KMS-11 (cell line): ENCODE measurements around the gene STON2.
"Not testable (repeated sequence)": the region's sequence is repeated elsewhere in the genome, so short reads cannot be mapped to it uniquely, and the experiment has no call there.

Experiments
- H2AFZ ChIP-seq: fragments of 200-600 bp; sonication (generic); 2 replicates; pipeline ENCODE4 v1.6.1; 2016; ENCODE audit warnings: antibody characterized with exemption, mixed run types, low read depth
- H3K27ac ChIP-seq: fragments of 200-600 bp; sonication (generic); 2 replicates; pipeline ENCODE4 v1.6.1; 2016; ENCODE audit warnings: mild to moderate bottlenecking, mixed run types
- H3K27me3 ChIP-seq: fragments of 200-600 bp; sonication (generic); 2 replicates; pipeline ENCODE4 v1.6.1; 2017; ENCODE audit warnings: mild to moderate bottlenecking, low read depth, mixed run types, moderate library complexity; ENCODE audit not compliant: insufficient read depth
- H3K36me3 ChIP-seq: fragments of 200-600 bp; sonication (generic); 2 replicates; pipeline ENCODE4 v1.6.1; 2017; ENCODE audit warnings: mild to moderate bottlenecking, mixed run types; ENCODE audit not compliant: insufficient read depth
- H3K4me1 ChIP-seq: fragments of 200-600 bp; sonication (generic); 2 replicates; pipeline ENCODE4 v1.6.1; 2016; ENCODE audit warnings: mild to moderate bottlenecking, low read depth, mixed run types; ENCODE audit not compliant: poor library complexity, severe bottlenecking
- H3K4me2 ChIP-seq: fragments of 200-600 bp; sonication (generic); 2 replicates; pipeline ENCODE4 v1.7.0; 2016; ENCODE audit warnings: mild to moderate bottlenecking, mixed run types
- H3K4me3 ChIP-seq: fragments of 200-600 bp; sonication (generic); IDR thresholded peaks from 2 replicates; pipeline ENCODE4 v1.6.1; 2017; ENCODE audit warnings: low read depth, low read length, mixed read lengths; ENCODE audit not compliant: insufficient read depth
- H3K79me2 ChIP-seq: fragments of 200-600 bp; sonication (generic); 2 replicates; pipeline ENCODE4 v1.6.1; 2016; ENCODE audit warnings: low read depth, mixed run types; ENCODE audit not compliant: insufficient read depth
- H3K9ac ChIP-seq: fragments of 200-600 bp; sonication (generic); 2 replicates; pipeline ENCODE4 v1.6.1; 2016; ENCODE audit warnings: mild to moderate bottlenecking, mixed run types
- H4K20me1 ChIP-seq: fragments of 200-600 bp; sonication (generic); 2 replicates; pipeline ENCODE4 v1.6.1; 2016; ENCODE audit warnings: mild to moderate bottlenecking, mixed run types; ENCODE audit not compliant: insufficient read depth
- TF ChIP-seq, protein P1 (sequence below): fragments of 200-600 bp; sonication (generic); conservative IDR thresholded peaks from 2 replicates; pipeline ENCODE4 v1.6.1; 2017; ENCODE audit warnings: low read depth, mild to moderate bottlenecking, antibody characterized with exemption, low read length, moderate library complexity, mixed read lengths

The STON2 gene

GRCh38 chr14:81382517-81383225 is 17.5 kb downstream of the STON2 start:
- Histone ChIP-seq H3K4me1 (peaks cover 18% of the 10 kb centered on the region), H2AFZ (no peak overlapping the region), H3K27me3 (no peaks in the 10 kb centered on the region), H4K20me1 (no peaks in the 10 kb centered on the region), H3K36me3 (no peaks in the 10 kb centered on the region; the same call in 1 of the 2 replicates), H3K27ac (no peak overlapping the region; the same call in 1 of the 2 replicates), H3K79me2 (peaks cover 55% of the 10 kb centered on the region; the same call in 1 of the 2 replicates), H3K4me2 (no peak overlapping the region), H3K9ac (no peak overlapping the region), H3K4me3 (no peak overlapping the region)
- TF ChIP-seq, protein P1, sequence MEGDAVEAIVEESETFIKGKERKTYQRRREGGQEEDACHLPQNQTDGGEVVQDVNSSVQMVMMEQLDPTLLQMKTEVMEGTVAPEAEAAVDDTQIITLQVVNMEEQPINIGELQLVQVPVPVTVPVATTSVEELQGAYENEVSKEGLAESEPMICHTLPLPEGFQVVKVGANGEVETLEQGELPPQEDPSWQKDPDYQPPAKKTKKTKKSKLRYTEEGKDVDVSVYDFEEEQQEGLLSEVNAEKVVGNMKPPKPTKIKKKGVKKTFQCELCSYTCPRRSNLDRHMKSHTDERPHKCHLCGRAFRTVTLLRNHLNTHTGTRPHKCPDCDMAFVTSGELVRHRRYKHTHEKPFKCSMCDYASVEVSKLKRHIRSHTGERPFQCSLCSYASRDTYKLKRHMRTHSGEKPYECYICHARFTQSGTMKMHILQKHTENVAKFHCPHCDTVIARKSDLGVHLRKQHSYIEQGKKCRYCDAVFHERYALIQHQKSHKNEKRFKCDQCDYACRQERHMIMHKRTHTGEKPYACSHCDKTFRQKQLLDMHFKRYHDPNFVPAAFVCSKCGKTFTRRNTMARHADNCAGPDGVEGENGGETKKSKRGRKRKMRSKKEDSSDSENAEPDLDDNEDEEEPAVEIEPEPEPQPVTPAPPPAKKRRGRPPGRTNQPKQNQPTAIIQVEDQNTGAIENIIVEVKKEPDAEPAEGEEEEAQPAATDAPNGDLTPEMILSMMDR = no peak

- not testable (repeated sequence) for H3K4me2 ChIP-seq
Observed at GRCh38 chr14:81380009-81380408, 20.1 kb downstream of the STON2 start.

GRCh38 chr14:81371802-81372201 is 28.3 kb downstream of the STON2 start:
- Histone ChIP-seq H3K4me2 (no peak overlapping the region), H3K4me1 (peaks cover 36% of the 10 kb centered on the region), H3K9ac (no peak overlapping the region), H3K27me3 (no peaks in the 10 kb centered on the region), H3K79me2 (peaks cover 80% of the 10 kb centered on the region), H2AFZ (no peak overlapping the region), H4K20me1 (peaks cover 5% of the 10 kb centered on the region; the same call in 1 of the 2 replicates), H3K36me3 (no peaks in the 10 kb centered on the region; the same call in 1 of the 2 replicates), H3K4me3 (no peak overlapping the region), H3K27ac (no peak overlapping the region)
- TF ChIP-seq, protein P1 = no peak

More at GRCh38 chr14:81380009-81380408, 20.1 kb downstream of the STON2 start:
- not testable (repeated sequence) for H3K9ac ChIP-seq, H3K27me3 ChIP-seq, H4K20me1 ChIP-seq, H3K4me1 ChIP-seq, H3K36me3 ChIP-seq, H2AFZ ChIP-seq, H3K4me3 ChIP-seq, H3K27ac ChIP-seq
- peaks cover 70% of the 10 kb centered on the region; the same call in 1 of the 2 replicates for H3K79me2 ChIP-seq

DNA sequence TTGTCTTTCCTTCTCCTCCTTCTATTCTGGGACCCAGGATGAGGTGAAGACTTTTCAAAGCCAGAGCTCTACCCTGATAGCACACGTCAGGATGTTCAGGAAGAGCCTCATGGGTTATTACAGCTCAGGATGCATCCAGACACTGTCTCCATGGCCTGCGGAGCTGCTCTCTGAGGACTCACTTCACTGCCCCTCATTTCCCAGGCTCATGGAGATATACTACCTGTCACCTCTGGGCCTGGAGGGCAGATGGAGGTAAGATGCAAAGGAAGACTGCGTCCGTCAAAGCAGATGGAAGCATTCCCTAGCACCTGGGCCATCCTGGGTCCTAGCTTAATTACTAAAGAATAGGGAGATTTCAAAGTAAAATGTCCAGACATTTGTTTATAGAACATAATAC is 32.6 kb downstream of the STON2 start:
- no peak overlapping the region for H3K27ac ChIP-seq
- H4K20me1 ChIP-seq = peaks cover 5% of the 10 kb centered on the region; the same call in 1 of the 2 replicates
- no peak overlapping the region for H3K9ac ChIP-seq
- H3K4me3 ChIP-seq = no peak overlapping the region
- no peaks in the 10 kb centered on the region; the same call in 1 of the 2 replicates for H3K36me3 ChIP-seq
- H3K4me2 ChIP-seq = no peak overlapping the region
- H3K79me2 ChIP-seq = peaks cover 70% of the 10 kb centered on the region
- peaks cover 10% of the 10 kb centered on the region for H3K4me1 ChIP-seq
- no peak overlapping the region for H2AFZ ChIP-seq
- H3K27me3 ChIP-seq = no peaks in the 10 kb centered on the region
- TF ChIP-seq, protein P1 = no peak

DNA sequence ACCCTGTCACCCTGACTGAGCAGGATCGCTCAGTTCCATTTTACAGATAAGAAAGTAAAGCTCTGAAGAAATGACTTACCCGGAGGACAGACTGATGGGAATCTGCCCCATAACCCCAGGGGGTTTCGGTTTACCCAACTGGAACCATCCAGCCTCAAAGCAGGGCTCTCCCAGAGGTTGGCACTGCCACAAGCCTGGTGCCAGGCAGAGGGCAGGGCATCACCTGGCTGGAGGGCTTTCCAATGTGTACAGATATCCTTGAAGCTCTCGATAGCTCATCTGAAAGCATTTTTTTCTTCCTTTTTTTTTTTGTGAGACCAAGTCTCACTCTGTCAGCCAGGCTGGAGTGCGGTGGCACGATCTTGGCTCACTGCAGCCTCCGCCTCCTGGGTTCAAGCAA is 33.2 kb downstream of the STON2 start:
- Histone ChIP-seq H3K4me2 (no peak overlapping the region), H3K27me3 (no peaks in the 10 kb centered on the region), H3K4me1 (peaks cover 9% of the 10 kb centered on the region), H4K20me1 (peaks cover 6% of the 10 kb centered on the region), H3K9ac (no peak overlapping the region), H2AFZ (no peak overlapping the region), H3K79me2 (peaks cover 72% of the 10 kb centered on the region), H3K36me3 (no peaks in the 10 kb centered on the region; the same call in 1 of the 2 replicates), H3K4me3 (no peak overlapping the region), H3K27ac (no peak overlapping the region)
- TF ChIP-seq, protein P1 = no peak
